ENCODE measurements around the gene ABCC2.
"Not testable (repeated sequence)": the region's sequence is repeated elsewhere in the genome, so short reads cannot be mapped to it uniquely, and the experiment has no call there.

Gene ABCC2

GRCh38 chr10:99851825-99852224 is 69.4 kb downstream of the ABCC2 start:
- no peak for DNase-seq (ENCODE audit: low read depth in 1 of 2, low spot score in 1 of 2)

- DNase-seq (ENCODE audit: low read depth in 1 of 2, low spot score in 1 of 2), result no peak
Measured at GRCh38 chr10:99852481-99853213, 70.2 kb downstream of the ABCC2 start.

GRCh38 chr10:99853655-99854054 is 71.2 kb downstream of the ABCC2 start:
- DNase-seq (ENCODE audit: low read depth in 1 of 2, low spot score in 1 of 2), result no peak

GRCh38 chr10:99854860-99855259 is 72.4 kb downstream of the ABCC2 start:
- no peak for DNase-seq (ENCODE audit: low read depth in 1 of 2, low spot score in 1 of 2)

GRCh38 chr10:99855479-99856071 is 73.1 kb downstream of the ABCC2 start:
- no peak for DNase-seq (ENCODE audit: low read depth in 1 of 2, low spot score in 1 of 2)

GRCh38 chr10:99858849-99859248 is 76.4 kb downstream of the ABCC2 start:
- no peak for DNase-seq (ENCODE audit: low read depth in 1 of 2, low spot score in 1 of 2)

GRCh38 chr10:99859585-99859984 is 77.1 kb downstream of the ABCC2 start:
- DNase-seq (ENCODE audit: low read depth in 1 of 2, low spot score in 1 of 2), result no peak

- no peak for DNase-seq (ENCODE audit: low read depth in 1 of 2, low spot score in 1 of 2)
Measured at GRCh38 chr10:99860466-99860865, 78.0 kb downstream of the ABCC2 start.

GRCh38 chr10:99863535-99864240 is 81.2 kb downstream of the ABCC2 start:
- not testable (repeated sequence) for DNase-seq (ENCODE audit: low read depth in 1 of 2, low spot score in 1 of 2)

- DNase-seq (ENCODE audit: low read depth in 1 of 2, low spot score in 1 of 2), result not testable (repeated sequence)
Measured at GRCh38 chr10:99867250-99867649, 84.8 kb downstream of the ABCC2 start.

- no peak for DNase-seq (ENCODE audit: low read depth in 1 of 2, low spot score in 1 of 2)
Measured at GRCh38 chr10:99869581-99870122, 87.2 kb downstream of the ABCC2 start.

GRCh38 chr10:99870123-99870730 is 87.8 kb downstream of the ABCC2 start:
- DNase-seq (ENCODE audit: low read depth in 1 of 2, low spot score in 1 of 2), result peak in 1 of 2 donors; percentile 26

GRCh38 chr10:99872367-99873162 is 90.1 kb downstream of the ABCC2 start:
- DNase-seq (ENCODE audit: low read depth in 1 of 2, low spot score in 1 of 2), result no peak

- DNase-seq (ENCODE audit: low read depth in 1 of 2, low spot score in 1 of 2), result no peak
Measured at GRCh38 chr10:99873846-99874245, 91.4 kb downstream of the ABCC2 start.

- DNase-seq (ENCODE audit: low read depth in 1 of 2, low spot score in 1 of 2), result no peak
Measured at GRCh38 chr10:99874341-99875085, 92.1 kb downstream of the ABCC2 start.

- no peak for DNase-seq (ENCODE audit: low read depth in 1 of 2, low spot score in 1 of 2)
Measured at GRCh38 chr10:99875473-99875872, 93.0 kb downstream of the ABCC2 start.

- no peak for DNase-seq (ENCODE audit: low read depth in 1 of 2, low spot score in 1 of 2)
Measured at GRCh38 chr10:99880080-99880835, 97.8 kb downstream of the ABCC2 start.

GRCh38 chr10:99881371-99881770 is 98.9 kb downstream of the ABCC2 start:
- no peak for DNase-seq (ENCODE audit: low read depth in 1 of 2, low spot score in 1 of 2)

- no peak for DNase-seq (ENCODE audit: low read depth in 1 of 2, low spot score in 1 of 2)
Measured at GRCh38 chr10:99883523-99883922, 101.1 kb downstream of the ABCC2 start.
